ENCODE results near the gene LIN9. TPM values are rescaled to one million over a fixed set of nuclear protein-coding genes. Genes with fewer than 3 reads are reported as not detected.
A peak's percentile ranks its signal among the peaks of the same experiment; 100 is the strongest.

The LIN9 gene
- total and polyA plus RNA-seq, 10 donors: 1.8 to 6.3 (median 3.1) TPM

DNA sequence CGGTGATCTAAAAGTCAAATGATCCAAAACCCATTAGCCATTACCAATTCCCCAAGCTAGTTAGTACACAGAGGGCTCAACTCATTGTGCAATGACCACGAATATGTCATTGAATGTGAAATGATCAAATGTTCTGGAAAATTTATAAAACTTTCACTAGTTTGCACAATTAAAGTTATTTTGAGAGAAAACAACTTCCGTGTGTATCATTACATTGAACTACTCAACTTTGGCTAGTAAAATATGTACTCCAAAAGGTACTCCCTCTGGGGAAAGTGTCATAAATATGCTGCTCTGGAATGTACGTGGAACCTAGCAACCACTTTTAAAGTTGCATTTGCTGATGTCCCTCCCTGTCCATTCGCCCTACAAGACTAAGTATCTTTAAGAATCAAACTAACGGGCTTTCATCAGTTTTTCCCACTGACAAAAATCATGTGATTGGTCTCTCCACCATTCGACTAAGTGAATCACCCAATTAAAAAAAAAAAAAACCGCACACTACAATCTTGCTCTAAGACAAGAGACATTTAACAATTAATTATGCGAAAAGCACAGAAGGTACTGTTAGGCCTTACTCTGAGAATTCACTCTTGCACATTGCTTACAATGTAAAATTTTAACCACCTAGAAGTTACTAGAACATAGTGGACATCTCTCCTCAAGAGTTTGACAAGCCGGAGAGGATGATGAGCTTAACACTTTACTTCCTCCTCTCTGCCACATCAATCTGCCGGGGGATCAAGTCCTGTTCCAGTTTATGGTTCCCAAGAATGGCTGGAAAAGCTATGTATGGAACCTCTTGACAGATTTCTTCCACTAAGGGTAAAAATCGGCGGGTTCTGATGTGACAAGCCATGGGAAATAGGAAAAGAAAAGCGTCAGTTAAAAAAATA is 123.6 kb downstream of the LIN9 start:
- no peaks in the 10 kb centered on the region for H3K9me3 ChIP-seq
- TF ChIP-seq POLR2AphosphoS5 (IDR thresholded peaks at IDR 0.05) (no peak), CTCF (IDR thresholded peaks at IDR 0.05 in 8 of 11, conservative IDR thresholded peaks at IDR 0.05 in 3 of 11) (no peak), POLR2A (IDR thresholded peaks at IDR 0.05) (no peak)
- H3K36me3 ChIP-seq: peaks cover 0 to 20% (median 0%) of the 10 kb centered on the region in 6 donors
- no peaks in the 10 kb centered on the region for H3K27me3 ChIP-seq (replicated peaks in 1 of 7)
- 29 to 44% (median 38%) methylated on average over 14 of the region's 14 CpGs for WGBS, 5 donors
- no peak for DNase-seq
- peaks cover 38 to 66% (median 62%) of the 10 kb centered on the region in 6 donors for H3K4me1 ChIP-seq
- intact Hi-C loops (cut with DNase I; ENCODE audit: low total_unique reads): no loop called here
- H3K27ac ChIP-seq: peak overlapping the region; percentile 88 to 98 (median 95)
- H3K4me3 ChIP-seq: peak overlapping the region; percentile 61 to 96 (median 87)

GRCh38 chr1:226181996-226182714 is 126.8 kb downstream of the LIN9 start:
- no peak for DNase-seq
- Histone ChIP-seq H3K27ac (peak overlapping the region in 5 of 8 donors; percentile 48 to 80 (median 63)), H3K4me1 (peaks cover 36 to 93% (median 71%) of the 10 kb centered on the region in 6 donors), H3K4me3 (peak overlapping the region in 1 of 8 donors; percentile 39), H3K36me3 (peaks cover 0 to 25% (median 0%) of the 10 kb centered on the region in 6 donors), H3K9me3 (no peaks in the 10 kb centered on the region), H3K27me3 (replicated peaks in 1 of 7) (no peaks in the 10 kb centered on the region)
- intact Hi-C loops (cut with DNase I; ENCODE audit: low total_unique reads): loop anchor here (5.0 kb wide), 1 partner anchor 45 kb away; no protein-coding TSS in a partner anchor
- 48 to 60% (median 54%) methylated on average over 14 of the region's 14 CpGs for WGBS, 5 donors
- TF ChIP-seq CTCF (IDR thresholded peaks at IDR 0.05 in 8 of 11, conservative IDR thresholded peaks at IDR 0.05 in 3 of 11) (peak in 5 of 11 experiments; percentile 20 to 46 (median 37)), POLR2A (IDR thresholded peaks at IDR 0.05) (no peak), POLR2AphosphoS5 (IDR thresholded peaks at IDR 0.05) (peak in 2 of 3 donors; percentile 12 to 51)

Other genes with a start within 250 kb of the LIN9 start
- 100 to 1,000 TPM; 362 to 685 (median 490) TPM for gene H3-3A, start 246.4 kb downstream of the LIN9 start, total RNA-seq
- gene H3-3A, start 246.4 kb downstream of the LIN9 start, polyA plus RNA-seq: 1,000 to 10,000 TPM in 1 of 3 donors, 100 to 1,000 TPM in 2; 837 to 1,089 (median 864) TPM
- gene ACBD3, start 122.4 kb downstream of the LIN9 start, total RNA-seq: 10 to 100 TPM; 26.0 to 43.0 (median 31.2) TPM
- 10 to 100 TPM in 2 of 3 donors, 1 to 10 TPM in 1; 6.1 to 14.7 (median 10.1) TPM for gene ACBD3, start 122.4 kb downstream of the LIN9 start, polyA plus RNA-seq
- 1 to 10 TPM in 5 of 7 donors, not detected in 2; 1.1 to 2.3 (median 1.2) TPM for gene MIXL1, start 85.5 kb downstream of the LIN9 start, total RNA-seq
- under 1 TPM; 0.07 to 0.44 (median 0.10) TPM for gene MIXL1, start 85.5 kb downstream of the LIN9 start, polyA plus RNA-seq
- 100 to 1,000 TPM; 119 to 213 (median 134) TPM for gene PARP1, start 98.9 kb upstream of the LIN9 start, total RNA-seq
- 10 to 100 TPM; 39.2 to 71.8 (median 69.7) TPM for gene PARP1, start 98.9 kb upstream of the LIN9 start, polyA plus RNA-seq
- gene STUM, start 239.6 kb upstream of the LIN9 start, total RNA-seq: 1 to 10 TPM in 1 of 7 donors, under 1 TPM in 6; 0.22 to 2.8 (median 0.51) TPM
- under 1 TPM; 0.11 to 0.53 (median 0.45) TPM for gene STUM, start 239.6 kb upstream of the LIN9 start, polyA plus RNA-seq